SK-N-SH treated with all-trans-retinoic acid at 6 μM for 48 hours (cell line): ENCODE data around the gene LYG1.
"Not testable (repeated sequence)": the region's sequence is repeated elsewhere in the genome, so short reads cannot be mapped to it uniquely, and the experiment has no call there.

Experiments
- CSDC2 ChIP-seq: fragments of 250-450 bp; sonication (Bioruptor Pico); IDR thresholded peaks from 2 replicates; pipeline ENCODE4 v1.5.0; 2020; ENCODE audit warnings: mild to moderate bottlenecking, moderate library complexity
- ISL1 ChIP-seq: fragments of 250-450 bp; sonication (Bioruptor Pico); IDR thresholded peaks from 2 replicates; pipeline ENCODE4 v2.1.2; 2022; ENCODE audit warnings: mild to moderate bottlenecking, moderate library complexity
- PATZ1 ChIP-seq: fragments of 250-450 bp; sonication (Bioruptor Pico); IDR thresholded peaks from 2 replicates; pipeline ENCODE4 v1.8.0; 2020; ENCODE audit warnings: mild to moderate bottlenecking, moderate library complexity, borderline replicate concordance
- PPARA ChIP-seq: fragments of 250-450 bp; sonication (Bioruptor Pico); IDR thresholded peaks from 2 replicates; pipeline ENCODE4 v1.5.0; 2020; ENCODE audit warnings: mild to moderate bottlenecking, borderline replicate concordance
- SNAI2 ChIP-seq: fragments of 250-450 bp; sonication (Bioruptor Pico); IDR thresholded peaks from 2 replicates; pipeline ENCODE4 v1.5.0; 2020; ENCODE audit warnings: mild to moderate bottlenecking, moderate library complexity
- TCF4 ChIP-seq: fragments of 250-450 bp; sonication (Bioruptor Pico); IDR thresholded peaks from 2 replicates; pipeline ENCODE4 v1.8.0; 2021; ENCODE audit warnings: mild to moderate bottlenecking, moderate library complexity, borderline replicate concordance
- ZFP30 ChIP-seq: fragments of 450-650 bp; formaldehyde crosslinking; IDR thresholded peaks from 2 replicates; pipeline ENCODE4 v1.5.0; 2022; ENCODE audit warnings: mild to moderate bottlenecking, moderate library complexity
- ZNF8 ChIP-seq: fragments of 450-650 bp; formaldehyde crosslinking; IDR thresholded peaks from 2 replicates; pipeline ENCODE4 v1.5.0; 2020; ENCODE audit warnings: mild to moderate bottlenecking, moderate library complexity
- TF ChIP-seq, protein P1 (sequence below): fragments of 250-450 bp; sonication (Bioruptor Pico); IDR thresholded peaks from 2 replicates; pipeline ENCODE4 v1.5.0; 2020; ENCODE audit warnings: mild to moderate bottlenecking, moderate library complexity

GRCh38 chr2:99301097-99301496 lies at the start of gene LYG1:
- not testable (repeated sequence) for TF ChIP-seq ISL1, ZNF8, PATZ1, TCF4, ZFP30, SNAI2, PPARA, CSDC2 (CRISPR knock-in tag)
- TF ChIP-seq, protein P1, sequence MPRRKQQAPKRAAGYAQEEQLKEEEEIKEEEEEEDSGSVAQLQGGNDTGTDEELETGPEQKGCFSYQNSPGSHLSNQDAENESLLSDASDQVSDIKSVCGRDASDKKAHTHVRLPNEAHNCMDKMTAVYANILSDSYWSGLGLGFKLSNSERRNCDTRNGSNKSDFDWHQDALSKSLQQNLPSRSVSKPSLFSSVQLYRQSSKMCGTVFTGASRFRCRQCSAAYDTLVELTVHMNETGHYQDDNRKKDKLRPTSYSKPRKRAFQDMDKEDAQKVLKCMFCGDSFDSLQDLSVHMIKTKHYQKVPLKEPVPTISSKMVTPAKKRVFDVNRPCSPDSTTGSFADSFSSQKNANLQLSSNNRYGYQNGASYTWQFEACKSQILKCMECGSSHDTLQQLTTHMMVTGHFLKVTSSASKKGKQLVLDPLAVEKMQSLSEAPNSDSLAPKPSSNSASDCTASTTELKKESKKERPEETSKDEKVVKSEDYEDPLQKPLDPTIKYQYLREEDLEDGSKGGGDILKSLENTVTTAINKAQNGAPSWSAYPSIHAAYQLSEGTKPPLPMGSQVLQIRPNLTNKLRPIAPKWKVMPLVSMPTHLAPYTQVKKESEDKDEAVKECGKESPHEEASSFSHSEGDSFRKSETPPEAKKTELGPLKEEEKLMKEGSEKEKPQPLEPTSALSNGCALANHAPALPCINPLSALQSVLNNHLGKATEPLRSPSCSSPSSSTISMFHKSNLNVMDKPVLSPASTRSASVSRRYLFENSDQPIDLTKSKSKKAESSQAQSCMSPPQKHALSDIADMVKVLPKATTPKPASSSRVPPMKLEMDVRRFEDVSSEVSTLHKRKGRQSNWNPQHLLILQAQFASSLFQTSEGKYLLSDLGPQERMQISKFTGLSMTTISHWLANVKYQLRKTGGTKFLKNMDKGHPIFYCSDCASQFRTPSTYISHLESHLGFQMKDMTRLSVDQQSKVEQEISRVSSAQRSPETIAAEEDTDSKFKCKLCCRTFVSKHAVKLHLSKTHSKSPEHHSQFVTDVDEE (CRISPR knock-in tag), result not testable (repeated sequence)
